ENCODE data around the gene SGTB. TPM values are rescaled to one million over a fixed set of nuclear protein-coding genes. Genes with fewer than 3 reads are reported as not detected.

The SGTB gene
- total RNA-seq, 4 donors from 2014 or later, result 3.6 to 6.6 (median 4.3) TPM

GRCh38 chr5:65767565-65767964, 45.7 kb upstream of the SGTB start:
- in situ Hi-C loops (cut with MboI; ENCODE audit: low sequenced_read_pairs in 4 of 4), result no loop called here
- H3K27me3 ChIP-seq, result no peaks in the 10 kb centered on the region
- no peak overlapping the region for H3K4me3 ChIP-seq
- TF ChIP-seq POLR2A (IDR thresholded peaks at IDR 0.05) (no peak), CTCF (IDR thresholded peaks at IDR 0.05 in 4 of 5, conservative IDR thresholded peaks at IDR 0.05 in 1 of 5) (no peak)
- H3K9me3 ChIP-seq, result no peaks in the 10 kb centered on the region
- no peak overlapping the region for H3K27ac ChIP-seq
- H3K4me1 ChIP-seq, result peaks cover 12 to 17% of the 10 kb centered on the region in 2 donors
- intact Hi-C loops (cut with DNase I; ENCODE audit: low total_unique reads), result loop anchor here (10.0 kb wide), 1 partner anchor 377 kb away; the partner anchor contains the start of gene SREK1
- H3K36me3 ChIP-seq, result peaks cover 0 to 7% of the 10 kb centered on the region in 2 donors
- DNase-seq (no peak), ATAC-seq (no peak)

GRCh38 chr5:65766781-65767180, 44.9 kb upstream of the SGTB start:
- Histone ChIP-seq H3K9me3 (no peaks in the 10 kb centered on the region), H3K4me3 (no peak overlapping the region), H3K27ac (no peak overlapping the region), H3K4me1 (peaks cover 12 to 17% of the 10 kb centered on the region in 2 donors), H3K36me3 (peaks cover 0 to 7% of the 10 kb centered on the region in 2 donors), H3K27me3 (no peaks in the 10 kb centered on the region)
- DNase-seq (no peak), ATAC-seq (no peak)
- intact Hi-C loops (cut with DNase I; ENCODE audit: low total_unique reads), result loop anchor here (10.0 kb wide), 1 partner anchor 378 kb away; the partner anchor contains the start of gene SREK1
- TF ChIP-seq CTCF (IDR thresholded peaks at IDR 0.05 in 4 of 5, conservative IDR thresholded peaks at IDR 0.05 in 1 of 5) (no peak), POLR2A (IDR thresholded peaks at IDR 0.05) (no peak)
- in situ Hi-C loops (cut with MboI; ENCODE audit: low sequenced_read_pairs in 4 of 4), result no loop called here

DNA sequence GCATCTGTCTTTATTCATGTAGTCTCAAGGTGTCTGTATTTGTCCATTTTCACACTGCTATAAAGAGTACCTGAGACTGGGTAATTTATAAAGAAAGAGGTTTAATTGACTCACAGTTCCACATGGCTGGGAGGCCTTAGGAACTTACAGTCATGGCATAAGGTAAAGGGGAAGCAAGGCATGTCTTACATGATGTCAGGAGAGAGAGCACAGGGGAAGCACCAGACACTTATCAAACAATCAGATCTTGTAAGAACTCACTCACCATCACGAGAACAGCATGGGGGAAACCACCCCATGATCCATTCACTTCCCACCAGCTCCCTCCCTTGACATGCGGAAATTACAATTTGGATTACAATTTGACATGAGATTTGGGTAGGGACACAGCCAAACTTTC, 44.3 kb upstream of the SGTB start:
- H3K27ac ChIP-seq, result no peak overlapping the region
- H3K27me3 ChIP-seq, result no peaks in the 10 kb centered on the region
- H3K9me3 ChIP-seq, result no peaks in the 10 kb centered on the region
- DNase-seq (no peak), ATAC-seq (no peak)
- intact Hi-C loops (cut with DNase I; ENCODE audit: low total_unique reads) (loop anchor here (10.0 kb wide), 1 partner anchor 379 kb away; the partner anchor contains the start of gene SREK1), in situ Hi-C loops (cut with MboI; ENCODE audit: low sequenced_read_pairs in 4 of 4) (no loop called here)
- no peak for TF ChIP-seq CTCF (IDR thresholded peaks at IDR 0.05 in 4 of 5, conservative IDR thresholded peaks at IDR 0.05 in 1 of 5)
- no peak for TF ChIP-seq POLR2A (IDR thresholded peaks at IDR 0.05)
- no peak overlapping the region for H3K4me3 ChIP-seq
- H3K36me3 ChIP-seq, result peaks cover 0 to 7% of the 10 kb centered on the region in 2 donors
- H3K4me1 ChIP-seq, result peaks cover 12 to 19% of the 10 kb centered on the region in 2 donors

DNA sequence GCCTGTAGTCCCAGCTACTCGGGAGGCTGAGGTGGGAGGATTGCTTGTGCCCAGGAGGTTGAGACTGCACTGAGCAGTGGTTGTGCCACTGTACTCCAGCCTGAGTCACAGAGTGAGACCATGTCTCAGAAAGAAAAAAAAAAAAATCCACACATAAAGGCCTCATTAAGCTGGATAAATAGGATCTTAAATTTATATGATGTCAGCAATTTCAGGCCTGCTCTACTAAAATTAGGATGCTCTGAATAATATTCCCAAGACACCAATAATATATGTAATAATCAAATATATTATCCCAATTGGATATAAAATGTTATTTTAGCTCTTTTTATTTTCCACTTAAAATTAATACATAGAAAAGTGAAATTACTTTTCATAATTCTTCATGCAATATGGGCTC, 43.7 kb upstream of the SGTB start:
- H3K36me3 ChIP-seq, result peaks cover 0 to 7% of the 10 kb centered on the region in 2 donors
- no peaks in the 10 kb centered on the region for H3K27me3 ChIP-seq
- TF ChIP-seq POLR2A (IDR thresholded peaks at IDR 0.05), result no peak
- H3K9me3 ChIP-seq, result no peaks in the 10 kb centered on the region
- ATAC-seq, result no peak
- DNase-seq, result no peak
- in situ Hi-C loops (cut with MboI; ENCODE audit: low sequenced_read_pairs in 4 of 4), result no loop called here
- H3K4me3 ChIP-seq, result no peak overlapping the region
- H3K4me1 ChIP-seq, result peaks cover 12 to 22% of the 10 kb centered on the region in 2 donors
- no peak overlapping the region for H3K27ac ChIP-seq
- intact Hi-C loops (cut with DNase I; ENCODE audit: low total_unique reads), result loop anchor here (10.0 kb wide), 1 partner anchor 379 kb away; the partner anchor contains the start of gene SREK1

GRCh38 chr5:65762234-65762633, 40.3 kb upstream of the SGTB start:
- H3K4me1 ChIP-seq, result peaks cover 0 to 5% of the 10 kb centered on the region in 2 donors
- H3K9me3 ChIP-seq, result no peaks in the 10 kb centered on the region
- no peak overlapping the region for H3K27ac ChIP-seq
- DNase-seq (no peak), ATAC-seq (no peak)
- in situ Hi-C loops (cut with MboI; ENCODE audit: low sequenced_read_pairs in 4 of 4), result no loop called here
- intact Hi-C loops (cut with DNase I; ENCODE audit: low total_unique reads), result loop anchor here (10.0 kb wide), 1 partner anchor 383 kb away; the partner anchor contains the start of gene SREK1
- no peak overlapping the region for H3K4me3 ChIP-seq
- no peaks in the 10 kb centered on the region for H3K27me3 ChIP-seq
- TF ChIP-seq POLR2A (IDR thresholded peaks at IDR 0.05), result no peak
- no peak for TF ChIP-seq CTCF (IDR thresholded peaks at IDR 0.05 in 4 of 5, conservative IDR thresholded peaks at IDR 0.05 in 1 of 5)
- peaks cover 0 to 20% of the 10 kb centered on the region in 2 donors for H3K36me3 ChIP-seq
